ENCODE measurements around the gene LCA5L. TPM values are rescaled to one million over a fixed set of nuclear protein-coding genes. Genes with fewer than 3 reads are reported as not detected.

The LCA5L gene
- total RNA-seq, 4 donors from 2014 or later, result 0.66 to 5.9 (median 1.9) TPM; not detected in 1

GRCh38 chr21:39400173-39400572 lies 45.4 kb downstream of the LCA5L start:
- Histone ChIP-seq H3K27me3 (no peaks in the 10 kb centered on the region), H3K27ac (no peak overlapping the region), H3K36me3 (peaks cover 0 to 48% (median 2%) of the 10 kb centered on the region in 3 donors), H3K4me1 (no peaks in the 10 kb centered on the region), H3K9me3 (no peaks in the 10 kb centered on the region), H3K4me3 (no peak overlapping the region)
- no peak for DNase-seq (ENCODE audit: low spot score in 2 of 2)
- 71 to 75% methylated on average over 8 of the region's 8 CpGs for WGBS, 2 donors
- TF ChIP-seq POLR2A (IDR thresholded peaks at IDR 0.05) (no peak), CTCF (IDR thresholded peaks at IDR 0.05) (no peak), EP300 (IDR thresholded peaks at IDR 0.05) (no peak)

- no peak for DNase-seq (ENCODE audit: low spot score in 2 of 2)
- 83 to 84% methylated on average over 11 of the region's 11 CpGs for WGBS, 2 donors
- Histone ChIP-seq H3K27me3 (no peaks in the 10 kb centered on the region), H3K36me3 (peaks cover under 1 to 70% (median 4%) of the 10 kb centered on the region in 3 donors), H3K9me3 (no peaks in the 10 kb centered on the region), H3K27ac (no peak overlapping the region), H3K4me3 (no peak overlapping the region), H3K4me1 (no peaks in the 10 kb centered on the region)
- no peak for TF ChIP-seq CTCF (IDR thresholded peaks at IDR 0.05)
- no peak for TF ChIP-seq POLR2A (IDR thresholded peaks at IDR 0.05)
- TF ChIP-seq EP300 (IDR thresholded peaks at IDR 0.05), result no peak
These were observed 47.8 kb downstream of the LCA5L start for GRCh38 chr21:39397646-39398385.

- Histone ChIP-seq H3K27me3 (no peaks in the 10 kb centered on the region), H3K27ac (no peak overlapping the region), H3K4me1 (peaks cover 0 to 18% (median 5%) of the 10 kb centered on the region in 4 donors), H3K4me3 (no peak overlapping the region), H3K9me3 (no peaks in the 10 kb centered on the region), H3K36me3 (peaks cover 2 to 72% (median 13%) of the 10 kb centered on the region in 3 donors)
- no peak for DNase-seq (ENCODE audit: low spot score in 2 of 2)
- WGBS, 2 donors, result 82 to 91% methylated on average over 7 of the region's 7 CpGs
- TF ChIP-seq POLR2A (IDR thresholded peaks at IDR 0.05) (no peak), EP300 (IDR thresholded peaks at IDR 0.05) (no peak), CTCF (IDR thresholded peaks at IDR 0.05) (no peak)
These were observed 52.6 kb downstream of the LCA5L start for GRCh38 chr21:39392981-39393380.

GRCh38 chr21:39390212-39390765 lies 55.3 kb downstream of the LCA5L start:
- Histone ChIP-seq H3K9me3 (no peaks in the 10 kb centered on the region), H3K27me3 (no peaks in the 10 kb centered on the region), H3K4me1 (peaks cover 0 to 35% (median 7%) of the 10 kb centered on the region in 4 donors), H3K4me3 (no peak overlapping the region), H3K36me3 (peaks cover 2 to 50% (median 13%) of the 10 kb centered on the region in 3 donors), H3K27ac (no peak overlapping the region)
- DNase-seq (ENCODE audit: low spot score in 2 of 2), result no peak
- TF ChIP-seq POLR2A (IDR thresholded peaks at IDR 0.05), result no peak
- TF ChIP-seq CTCF (IDR thresholded peaks at IDR 0.05), result no peak
- TF ChIP-seq EP300 (IDR thresholded peaks at IDR 0.05), result no peak
- 73 to 80% methylated on average over 13 to 16 of the region's 16 CpGs for WGBS, 2 donors

GRCh38 chr21:39388811-39389155 lies 56.8 kb downstream of the LCA5L start:
- TF ChIP-seq POLR2A (IDR thresholded peaks at IDR 0.05) (no peak), CTCF (IDR thresholded peaks at IDR 0.05) (peak in 1 of 5 experiments; percentile 8)
- WGBS, 2 donors, result 2 to 4% methylated on average over 9 to 10 of the region's 10 CpGs
- Histone ChIP-seq H3K4me3 (peak overlapping the region; percentile 32 to 51 (median 36)), H3K27me3 (no peaks in the 10 kb centered on the region), H3K27ac (peak overlapping the region in 2 of 4 donors; percentile 65 to 77), H3K4me1 (peaks cover 0 to 35% (median 7%) of the 10 kb centered on the region in 4 donors), H3K36me3 (peaks cover 2 to 35% (median 9%) of the 10 kb centered on the region in 3 donors), H3K9me3 (no peaks in the 10 kb centered on the region)
- no peak for DNase-seq (ENCODE audit: low spot score in 2 of 2)

Data from tibial nerve (tissue), 4 donors.